ENCODE results near the gene HOXB7. TPM values are rescaled to one million over a fixed set of nuclear protein-coding genes. Genes with fewer than 3 reads are reported as not detected.

Gene HOXB7
- total and polyA plus RNA-seq, 10 of the 15 experiments (the other 5 are each of a cell fraction or from before 2014, with no cell fraction given): 2.8 to 7.4 (median 4.2) TPM

GRCh38 chr17:48592577-48592976 is 18.2 kb downstream of the HOXB7 start (continued):
- TF ChIP-seq IRF5 (IDR thresholded peaks at IDR 0.05; ENCODE audit: borderline replicate concordance): no peak
- TF ChIP-seq SUZ12 (IDR thresholded peaks at IDR 0.05; ENCODE audit: unreplicated experiment): no peak

GRCh38 chr17:48592057-48592514 is 18.7 kb downstream of the HOXB7 start:
- Histone ChIP-seq H3K4me3 (no peak overlapping the region), H3K9ac (ENCODE audit: control insufficient read depth, insufficient read depth, low read length) (no peak overlapping the region), H3K4me2 (ENCODE audit: control insufficient read depth, insufficient read depth) (peak overlapping the region; percentile 98; the same call in 1 of the 2 replicates), H3K27ac (ENCODE audit: control insufficient read depth, insufficient read depth) (no peak overlapping the region), H2AFZ (ENCODE audit: control insufficient read depth, low read depth, low read length) (no peak overlapping the region), H4K20me1 (ENCODE audit: control insufficient read depth, insufficient read depth) (no peaks in the 10 kb centered on the region), H3K79me2 (ENCODE audit: control insufficient read depth, insufficient read depth, low read length) (no peaks in the 10 kb centered on the region), H3K9me3 (replicated peaks; ENCODE audit: control insufficient read depth, insufficient read depth, low read length) (no peaks in the 10 kb centered on the region), H3K27me3 (replicated peaks in 1 of 2; ENCODE audit: control insufficient read depth in 2 of 2, insufficient read depth in 2 of 2, low read length in 1 of 2) (peaks cover 2 to 16% of the 10 kb centered on the region in 2 experiments), H3K36me3 (ENCODE audit: control insufficient read depth in 2 of 2, insufficient read depth in 2 of 2, low read length in 1 of 2) (no peaks in the 10 kb centered on the region), H3K4me1 (ENCODE audit: control insufficient read depth, insufficient read depth, low read length) (peaks cover 6% of the 10 kb centered on the region)
- ChIA-PET RAD21 (ENCODE audit: unreplicated experiment) (interaction anchor here (0.9 to 3.8 kb wide), 23 partner anchors 15 to 566 kb away, joined by 3 to 35 read pairs (median 7); no protein-coding TSS in a partner anchor), SMC1A (ENCODE audit: uncharacterized antibody, unreplicated experiment) (interaction anchor here (0.7 to 4.3 kb wide), 23 partner anchors 9 to 510 kb away, joined by 3 to 47 read pairs (median 6); partner anchors contain the start of gene HOXB8), CTCF (interaction anchor here (1.0 to 4.8 kb wide), 29 partner anchors 18 to 512 kb away, joined by 3 to 113 read pairs (median 7); partner anchors contain the start of gene HOXB7), POLR2A (interaction anchor here (1.5 kb wide), 1 partner anchor 240 kb away, joined by 6 read pairs; no protein-coding TSS in a partner anchor)
- DNase-seq (ENCODE audit: low read depth, low spot score) (no peak), FAIRE-seq (no peak), ATAC-seq (no peak)
- 41% methylated on average over 29 of the region's 33 CpGs for WGBS (ENCODE audit: insufficient coverage, insufficient replicate concordance, low lambda C conversion rate, missing lambda C conversion rate)
- no peak for TF ChIP-seq CTCF (IDR thresholded peaks at IDR 0.05 in 2 of 3, conservative IDR thresholded peaks at IDR 0.05 in 1 of 3; ENCODE audit: control insufficient read depth in 2 of 3, extremely low read depth in 1 of 3, insufficient read depth in 1 of 3, low read depth in 3 of 3, low read length in 3 of 3)
- peak in 1 of 2 experiments; percentile 65; a peak in 1 of 3 replicates for TF ChIP-seq EGR1 (IDR thresholded peaks at IDR 0.05; ENCODE audit: borderline replicate concordance in 1 of 2, low read depth in 2 of 2, low read length in 2 of 2)
- in situ Hi-C loops (cut with MboI) (no loop called here), intact Hi-C loops (cut with micrococcal nuclease; ENCODE audit: unreplicated experiment) (no loop called here)
- BruUV-seq (replicated peaks): no TSS peak

Measured in GM12878 (cell line).